ENCODE data around the gene CBFA2T3. TPM values are rescaled to one million over a fixed set of nuclear protein-coding genes. Genes with fewer than 3 reads are reported as not detected.

Gene CBFA2T3
- polyA plus RNA-seq, 3 donors, result 5.3 to 32.2 (median 6.2) TPM

GRCh38 chr16:88913870-88914269, 63.1 kb downstream of the CBFA2T3 start:
- peaks cover 14 to 36% of the 10 kb centered on the region in 2 donors for H3K36me3 ChIP-seq (replicated peaks in 1 of 2; ENCODE audit: control insufficient read depth in 1 of 2, insufficient read depth in 2 of 2, low read length in 2 of 2)
- Mint-ChIP-seq H3K36me3 (peaks cover 24 to 54% of the 10 kb centered on the region in 2 donors), H3K27me3 (ENCODE audit: low read depth in 3 of 3) (peaks cover 0 to 3% (median 1%) of the 10 kb centered on the region in 3 donors), H3K27ac (no peak overlapping the region), H3K9me3 (peaks cover 0 to 7% (median 2%) of the 10 kb centered on the region in 7 donors), H3K4me1 (no peaks in the 10 kb centered on the region), H3K4me3 (no peak overlapping the region)
- H4K20me1 ChIP-seq (ENCODE audit: insufficient read depth, low read length), result peaks cover 99% of the 10 kb centered on the region
- no peaks in the 10 kb centered on the region for H3K4me1 ChIP-seq (ENCODE audit: control insufficient read depth in 1 of 2, insufficient read depth in 2 of 2, low read length in 2 of 2)
- no peak overlapping the region for H3K4me3 ChIP-seq (replicated peaks in 1 of 3; ENCODE audit: low read depth in 2 of 3, low read length in 3 of 3)
- H3K79me2 ChIP-seq (ENCODE audit: insufficient read depth, low read length), result peaks cover 73% of the 10 kb centered on the region
- no peak overlapping the region for H3K27ac ChIP-seq (ENCODE audit: low read depth in 1 of 2, low read length in 2 of 2)
- H3K27me3 ChIP-seq (ENCODE audit: control insufficient read depth in 2 of 2, insufficient read depth in 2 of 2, low read length in 2 of 2), result no peaks in the 10 kb centered on the region
- no peak overlapping the region for H3K9ac ChIP-seq (ENCODE audit: insufficient read depth, low read length, poor library complexity, severe bottlenecking)
- H3K9me3 ChIP-seq (replicated peaks in 1 of 2; ENCODE audit: control insufficient read depth in 1 of 2, insufficient read depth in 1 of 2, low read length in 2 of 2), result peaks cover 0 to 9% of the 10 kb centered on the region in 2 donors
- no peak overlapping the region for H3K4me2 ChIP-seq (replicated peaks; ENCODE audit: extremely low read depth, low read length, poor library complexity, severe bottlenecking)
- no peak overlapping the region for H2AFZ ChIP-seq (ENCODE audit: insufficient read depth, low read depth, low read length, poor library complexity, severe bottlenecking)
- no peak for DNase-seq
- TF ChIP-seq CTCF (IDR thresholded peaks at IDR 0.05), result no peak
- WGBS (ENCODE audit: insufficient coverage), result 93% methylated on average over 13 of the region's 13 CpGs
- intact Hi-C loops (cut with micrococcal nuclease), result no loop called here

GRCh38 chr16:88913001-88913612, 63.9 kb downstream of the CBFA2T3 start:
- intact Hi-C loops (cut with micrococcal nuclease), result no loop called here
- H3K4me3 Mint-ChIP-seq, result no peak overlapping the region
- Histone ChIP-seq H3K9ac (ENCODE audit: insufficient read depth, low read length, poor library complexity, severe bottlenecking) (no peak overlapping the region), H2AFZ (ENCODE audit: insufficient read depth, low read depth, low read length, poor library complexity, severe bottlenecking) (no peak overlapping the region), H3K4me3 (replicated peaks in 1 of 3; ENCODE audit: low read depth in 2 of 3, low read length in 3 of 3) (no peak overlapping the region), H3K79me2 (ENCODE audit: insufficient read depth, low read length) (peaks cover 69% of the 10 kb centered on the region), H3K27me3 (ENCODE audit: control insufficient read depth in 2 of 2, insufficient read depth in 2 of 2, low read length in 2 of 2) (no peaks in the 10 kb centered on the region), H3K9me3 (replicated peaks in 1 of 2; ENCODE audit: control insufficient read depth in 1 of 2, insufficient read depth in 1 of 2, low read length in 2 of 2) (peaks cover 0 to 9% of the 10 kb centered on the region in 2 donors), H3K4me2 (replicated peaks; ENCODE audit: extremely low read depth, low read length, poor library complexity, severe bottlenecking) (no peak overlapping the region), H3K36me3 (replicated peaks in 1 of 2; ENCODE audit: control insufficient read depth in 1 of 2, insufficient read depth in 2 of 2, low read length in 2 of 2) (peaks cover 14 to 43% of the 10 kb centered on the region in 2 donors), H3K4me1 (ENCODE audit: control insufficient read depth in 1 of 2, insufficient read depth in 2 of 2, low read length in 2 of 2) (no peaks in the 10 kb centered on the region), H3K27ac (ENCODE audit: low read depth in 1 of 2, low read length in 2 of 2) (no peak overlapping the region), H4K20me1 (ENCODE audit: insufficient read depth, low read length) (peaks cover 99% of the 10 kb centered on the region)
- H3K36me3 Mint-ChIP-seq, result peaks cover 22 to 54% of the 10 kb centered on the region in 2 donors
- WGBS (ENCODE audit: insufficient coverage), result 96% methylated on average over 13 of the region's 16 CpGs
- no peak for DNase-seq
- peaks cover 0 to 7% (median 2%) of the 10 kb centered on the region in 7 donors for H3K9me3 Mint-ChIP-seq
- H3K27ac Mint-ChIP-seq, result no peak overlapping the region
- H3K4me1 Mint-ChIP-seq, result no peaks in the 10 kb centered on the region
- peaks cover 0 to 3% (median 1%) of the 10 kb centered on the region in 3 donors for H3K27me3 Mint-ChIP-seq (ENCODE audit: low read depth in 3 of 3)
- TF ChIP-seq CTCF (IDR thresholded peaks at IDR 0.05), result no peak

All from CD14-positive monocyte (primary cell).